WTC11 (cell line): ENCODE data around the gene GNAL. TPM values are rescaled to one million over a fixed set of nuclear protein-coding genes. Genes with fewer than 3 reads are reported as not detected.

Experiments
- ATAC-seq: fragments of 200-7000 bp; cut with Tn5 transposase; 2 replicates; pipeline ENCODE4 v1.10.0; 2021; ENCODE audit warnings: mild to moderate bottlenecking, moderate library complexity
- CTCF ChIA-PET: fragments of 300-600 bp; sonication (Branson Sonifier 250); formaldehyde crosslinking; loops from one replicate; lab custom pipeline; 2021; ENCODE audit warnings: antibody characterized with exemption; lab: Charles Lee
- POLR2A ChIA-PET: fragments of 350-600 bp; sonication (Branson Sonifier 250); formaldehyde crosslinking; loops from one replicate; lab custom pipeline; 2021; ENCODE audit warnings: antibody characterized with exemption; lab: Charles Lee
- DNase-seq: peaks from one replicate; pipeline ENCODE4 v3.0.0; 2021; ENCODE audit warnings: low spot score
- H3K27ac Mint-ChIP-seq: 2 replicates; pipeline ENCODE4 v1.8.0; 2021; ENCODE audit warnings: mixed read lengths
- H3K27me3 Mint-ChIP-seq: 2 replicates; pipeline ENCODE4 v1.8.0; 2021; ENCODE audit warnings: low read depth, mild to moderate bottlenecking, moderate library complexity, mixed read lengths
- H3K36me3 Mint-ChIP-seq: 2 replicates; pipeline ENCODE4 v1.8.0; 2021; ENCODE audit warnings: mixed read lengths
- H3K4me1 Mint-ChIP-seq: 2 replicates; pipeline ENCODE4 v1.8.0; 2022; ENCODE audit warnings: mixed read lengths
- H3K4me3 Mint-ChIP-seq: 2 replicates; pipeline ENCODE4 v1.8.0; 2021; ENCODE audit warnings: mild to moderate bottlenecking, moderate library complexity, mixed read lengths
- H3K9me3 Mint-ChIP-seq: 2 replicates; pipeline ENCODE4 v1.8.0; 2021; ENCODE audit warnings: mixed read lengths
- AFF4 ChIP-seq: sonication (generic); formaldehyde crosslinking; IDR thresholded peaks from 2 replicates; pipeline ENCODE4 v1.8.1; 2023; ENCODE audit warnings: mild to moderate bottlenecking, missing genetic modification reagents, borderline replicate concordance
- ATF1 ChIP-seq: sonication (generic); formaldehyde crosslinking; IDR thresholded peaks from 2 replicates; pipeline ENCODE4 v1.8.1; 2023; ENCODE audit warnings: mild to moderate bottlenecking, moderate library complexity, missing genetic modification reagents
- ATF2 ChIP-seq: sonication (generic); formaldehyde crosslinking; IDR thresholded peaks from 2 replicates; pipeline ENCODE4 v1.8.1; 2022; ENCODE audit warnings: low read depth, missing genetic modification reagents, borderline replicate concordance
- CBFB ChIP-seq: sonication (generic); formaldehyde crosslinking; IDR thresholded peaks from 2 replicates; pipeline ENCODE4 v1.8.1; 2022; ENCODE audit warnings: mild to moderate bottlenecking, low read depth, missing genetic modification reagents
- CDX4 ChIP-seq: fragments of 250-450 bp; sonication (Bioruptor Pico); IDR thresholded peaks from 2 replicates; pipeline ENCODE4 v1.9.0; 2021; ENCODE audit warnings: moderate library complexity, mild to moderate bottlenecking, inconsistent platforms, borderline replicate concordance
- ESRRA ChIP-seq: sonication (generic); formaldehyde crosslinking; IDR thresholded peaks from 2 replicates; pipeline ENCODE4 v1.8.1; 2022; ENCODE audit warnings: mild to moderate bottlenecking, missing genetic modification reagents, borderline replicate concordance
- FOXJ3 ChIP-seq: sonication (generic); formaldehyde crosslinking; IDR thresholded peaks from 2 replicates; pipeline ENCODE4 v1.9.0; 2021; ENCODE audit warnings: missing genetic modification reagents, mild to moderate bottlenecking, borderline replicate concordance
- FOXK1 ChIP-seq: sonication (generic); formaldehyde crosslinking; IDR thresholded peaks from 2 replicates; pipeline ENCODE4 v1.8.0; 2022; ENCODE audit warnings: mild to moderate bottlenecking, moderate library complexity, missing genetic modification reagents
- FOXP4 ChIP-seq: sonication (generic); formaldehyde crosslinking; IDR thresholded peaks from 2 replicates; pipeline ENCODE4 v1.8.0; 2022; ENCODE audit warnings: mild to moderate bottlenecking, missing genetic modification reagents
- IRF1 ChIP-seq: sonication (generic); formaldehyde crosslinking; IDR thresholded peaks from 2 replicates; pipeline ENCODE4 v1.8.0; 2023; ENCODE audit warnings: missing genetic modification reagents
- JAZF1 ChIP-seq: fragments of 250-450 bp; sonication (Bioruptor Pico); IDR thresholded peaks from 2 replicates; pipeline ENCODE4 v1.9.0; 2021; ENCODE audit warnings: moderate library complexity, mild to moderate bottlenecking, inconsistent platforms
- MXD4 ChIP-seq: fragments of 250-450 bp; sonication (Bioruptor Pico); IDR thresholded peaks from 2 replicates; pipeline ENCODE4 v1.8.0; 2021; ENCODE audit warnings: mild to moderate bottlenecking, moderate library complexity, borderline replicate concordance
- NR2C2 ChIP-seq: sonication (generic); formaldehyde crosslinking; IDR thresholded peaks from 2 replicates; pipeline ENCODE4 v1.8.0; 2022; ENCODE audit warnings: mild to moderate bottlenecking, missing genetic modification reagents
- NR3C1 ChIP-seq: sonication (generic); formaldehyde crosslinking; conservative IDR thresholded peaks from 2 replicates; pipeline ENCODE4 v1.8.1; 2023; ENCODE audit warnings: low read depth, mild to moderate bottlenecking, missing genetic modification reagents
- RORB ChIP-seq: fragments of 250-450 bp; sonication (Bioruptor Pico); IDR thresholded peaks from 2 replicates; pipeline ENCODE4 v1.9.0; 2021; ENCODE audit warnings: mild to moderate bottlenecking
- SMAD4 ChIP-seq: sonication (generic); formaldehyde crosslinking; IDR thresholded peaks from 2 replicates; pipeline ENCODE4 v1.8.0; 2022; ENCODE audit warnings: mild to moderate bottlenecking, missing genetic modification reagents
- TCF7 ChIP-seq: sonication (generic); formaldehyde crosslinking; IDR thresholded peaks from 2 replicates; pipeline ENCODE4 v1.8.0; 2022; ENCODE audit warnings: mild to moderate bottlenecking, low read depth, missing genetic modification reagents, moderate library complexity
- TEAD1 ChIP-seq: sonication (generic); formaldehyde crosslinking; IDR thresholded peaks from 2 replicates; pipeline ENCODE4 v1.8.0; 2022; ENCODE audit warnings: mild to moderate bottlenecking, missing genetic modification reagents
- TEAD4 ChIP-seq: sonication (generic); formaldehyde crosslinking; IDR thresholded peaks from 2 replicates; pipeline ENCODE4 v1.8.0; 2022; ENCODE audit warnings: mild to moderate bottlenecking, missing genetic modification reagents
- TP53 ChIP-seq: sonication (generic); formaldehyde crosslinking; IDR thresholded peaks from 2 replicates; pipeline ENCODE4 v1.8.1; 2023; ENCODE audit warnings: mild to moderate bottlenecking, missing genetic modification reagents
- ZNF121 ChIP-seq: sonication (generic); formaldehyde crosslinking; IDR thresholded peaks from 2 replicates; pipeline ENCODE4 v1.8.0; 2023; ENCODE audit warnings: missing genetic modification reagents
- ZNF138 ChIP-seq: sonication (generic); formaldehyde crosslinking; conservative IDR thresholded peaks from 2 replicates; pipeline ENCODE4 v1.8.1; 2022; ENCODE audit warnings: mild to moderate bottlenecking, moderate library complexity, missing genetic modification reagents
- ZNF232 ChIP-seq: sonication (generic); formaldehyde crosslinking; IDR thresholded peaks from 2 replicates; pipeline ENCODE4 v1.8.0; 2022; ENCODE audit warnings: mild to moderate bottlenecking, missing genetic modification reagents
- ZNF317 ChIP-seq: sonication (generic); formaldehyde crosslinking; IDR thresholded peaks from 2 replicates; pipeline ENCODE4 v1.8.1; 2023; ENCODE audit warnings: low read depth, mild to moderate bottlenecking, moderate library complexity, missing genetic modification reagents, borderline replicate concordance
- ZSCAN18 ChIP-seq: fragments of 250-450 bp; sonication (Bioruptor Pico); IDR thresholded peaks from 2 replicates; pipeline ENCODE4 v2.1.2; 2022; ENCODE audit warnings: mild to moderate bottlenecking, moderate library complexity
- total RNA-seq: library from RNA; stranded (reverse); gene quantifications from 3 replicates; pipeline ENCODE4 v1.2.3, GENCODE V29; 2021

The GNAL gene
- total RNA-seq, 1 experiment from 2014 or later: 22.3 TPM

GRCh38 chr18:11678211-11678610 lies 10.9 kb upstream of the GNAL start (continued):
- no peak for TF ChIP-seq IRF1 (CRISPR knock-in tag)
- no peak for TF ChIP-seq TCF7 (CRISPR knock-in tag)
- no peak for TF ChIP-seq MXD4
- TF ChIP-seq RORB (CRISPR knock-in tag): no peak
- no peak for TF ChIP-seq TEAD4 (CRISPR knock-in tag)
- TF ChIP-seq SMAD4 (CRISPR knock-in tag): no peak
- TF ChIP-seq CBFB (CRISPR knock-in tag): no peak
- TF ChIP-seq ZNF121: no peak
- TF ChIP-seq ATF1 (CRISPR knock-in tag): no peak
- no peak for TF ChIP-seq FOXP4 (CRISPR knock-in tag)
- no peak for TF ChIP-seq FOXJ3 (CRISPR knock-in tag)
- TF ChIP-seq TEAD1 (CRISPR knock-in tag): no peak

GRCh38 chr18:11689669-11690565 lies 853 bp downstream of the GNAL start:
- ChIA-PET POLR2A (interaction anchor here (0.9 to 1.7 kb wide), 3 partner anchors 21 to 258 kb away, joined by 3 to 4 read pairs (median 3); no protein-coding TSS in a partner anchor), CTCF (interaction anchor here (1.0 to 2.4 kb wide), 9 partner anchors 33 to 306 kb away, joined by 3 to 12 read pairs (median 6); no protein-coding TSS in a partner anchor)
- Mint-ChIP-seq H3K4me3 (peak overlapping the region; percentile 74), H3K27me3 (peaks cover 22% of the 10 kb centered on the region), H3K4me1 (peaks cover 10% of the 10 kb centered on the region), H3K27ac (no peak overlapping the region), H3K36me3 (no peaks in the 10 kb centered on the region), H3K9me3 (no peaks in the 10 kb centered on the region)
- ATAC-seq: peak; percentile 60
- peak; percentile 73 for DNase-seq
- TF ChIP-seq TP53 (CRISPR knock-in tag) (0 out of 2 replicates have a peak, but pooled peaks have one; percentile 20), NR3C1 (CRISPR knock-in tag) (no peak), AFF4 (CRISPR knock-in tag) (no peak), FOXK1 (CRISPR knock-in tag) (no peak), ATF2 (CRISPR knock-in tag) (no peak), ZNF138 (CRISPR knock-in tag) (no peak), NR2C2 (CRISPR knock-in tag) (no peak), JAZF1 (CRISPR knock-in tag) (no peak), ZNF317 (CRISPR knock-in tag) (0 out of 2 replicates have a peak, but pooled peaks have one; percentile 26), CDX4 (no peak), ZSCAN18 (CRISPR knock-in tag) (no peak), ESRRA (CRISPR knock-in tag) (no peak), ZNF232 (CRISPR knock-in tag) (no peak)
